HG03460 (cell line): Measurements from ENCODE around the gene OR5A1.
A peak's percentile ranks its signal among the peaks of the same experiment; 100 is the strongest.
"Not testable (repeated sequence)": the region's sequence is repeated elsewhere in the genome, so short reads cannot be mapped to it uniquely, and the experiment has no call there.

Experiments
- ATAC-seq: cut with Tn5 transposase; IDR thresholded peaks from one replicate; pipeline ENCODE4 v1.9.1; 2021; ENCODE audit not compliant: unreplicated experiment

Gene OR5A1

DNA sequence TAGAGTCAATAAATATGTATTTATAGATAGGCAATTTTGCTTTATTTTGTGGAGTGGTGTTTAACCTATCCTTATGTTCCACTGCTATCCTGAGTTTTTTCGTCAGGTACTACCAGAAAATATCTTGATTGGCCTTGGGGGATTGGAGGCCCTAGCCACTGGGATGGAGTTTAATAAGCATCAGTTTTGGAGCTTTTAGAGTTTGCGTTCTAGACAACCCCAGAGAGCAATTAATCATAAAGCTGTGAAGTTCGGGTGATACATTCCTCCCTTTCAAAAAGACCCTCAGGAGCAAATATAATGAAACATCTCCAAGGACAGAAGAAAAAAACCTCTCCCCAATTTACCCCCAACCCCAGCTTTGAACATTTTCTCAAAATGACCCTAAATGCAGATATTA, at the start of gene OR5A1:
Gene OR5A1 (plus strand): TSS at position 301 of the 400 bp plus-strand sequence. CDS start 6,700 bp downstream, outside the sequence.
- ATAC-seq = no peak

DNA sequence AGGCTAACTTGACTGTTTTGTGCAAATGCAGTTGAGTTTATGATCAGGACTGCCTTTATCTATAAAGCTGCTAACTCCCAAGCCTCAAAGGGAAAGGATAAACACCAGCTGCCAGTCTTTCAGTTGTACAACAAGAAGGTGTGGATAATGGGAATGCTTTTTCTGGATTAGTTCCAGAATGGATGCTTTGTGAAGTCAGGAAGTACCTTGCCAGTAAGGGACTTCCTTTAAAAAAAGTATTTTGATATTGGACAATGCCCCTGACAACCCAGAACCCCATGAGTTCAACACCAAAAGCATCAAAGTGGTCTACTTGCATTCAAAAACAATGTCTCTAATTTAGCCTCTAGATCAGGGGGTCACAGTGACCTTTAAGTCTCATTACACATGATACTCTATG, 42.1 kb upstream of the OR5A1 start:
- no peak for ATAC-seq

DNA sequence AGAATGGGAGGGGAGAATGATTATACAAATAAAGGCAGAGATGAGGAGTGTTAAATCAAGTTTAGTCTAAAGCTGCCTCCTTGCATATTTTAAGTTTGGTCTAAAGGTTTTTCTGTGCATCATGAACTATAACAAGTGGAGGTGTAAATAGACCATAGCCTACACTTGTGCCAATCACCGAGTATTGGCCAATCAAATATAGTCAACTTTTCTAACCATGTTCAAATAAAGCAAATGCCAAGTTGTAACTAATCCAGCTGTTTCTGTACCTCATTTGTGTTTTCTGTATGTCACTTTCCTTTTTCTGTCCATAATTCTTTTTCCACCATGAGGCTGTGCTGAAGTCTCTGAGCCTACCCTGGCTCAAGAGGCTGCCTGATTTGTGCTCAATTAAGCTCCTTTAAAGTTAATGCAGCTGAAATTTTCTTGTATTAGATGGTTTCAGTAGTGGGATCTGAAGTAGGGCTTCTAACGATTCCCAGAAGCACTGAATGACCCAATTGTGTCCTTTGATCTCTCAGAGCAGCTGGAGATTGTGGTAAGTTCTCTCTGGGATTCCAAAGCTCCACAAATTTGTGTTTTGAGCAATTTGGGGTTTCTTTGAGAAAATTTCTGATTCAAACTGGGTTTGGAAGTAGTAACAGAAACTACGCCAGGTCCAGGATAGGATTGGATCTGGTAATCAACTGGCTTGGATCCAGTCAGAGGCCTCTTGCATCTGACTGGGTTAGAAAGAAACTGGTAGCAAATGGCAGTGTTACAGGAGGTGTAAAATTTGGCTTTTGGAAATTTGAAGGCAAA, 35.6 kb upstream of the OR5A1 start:
- ATAC-seq = no peak

DNA sequence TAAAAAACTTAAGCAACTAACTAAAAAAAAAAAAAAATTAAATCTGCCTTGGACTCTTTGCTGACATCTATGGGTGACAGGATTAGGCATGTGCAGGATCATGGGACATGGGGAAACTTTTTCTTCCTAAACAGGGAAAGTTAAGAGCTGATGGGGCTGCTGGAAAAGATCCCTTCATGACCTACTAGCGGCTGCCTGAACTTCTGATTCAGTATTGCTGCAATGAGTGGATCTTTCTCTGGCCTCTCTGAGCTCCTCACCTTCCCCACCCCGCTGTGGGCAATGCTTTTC, 35.1 kb upstream of the OR5A1 start:
- no peak for ATAC-seq

DNA sequence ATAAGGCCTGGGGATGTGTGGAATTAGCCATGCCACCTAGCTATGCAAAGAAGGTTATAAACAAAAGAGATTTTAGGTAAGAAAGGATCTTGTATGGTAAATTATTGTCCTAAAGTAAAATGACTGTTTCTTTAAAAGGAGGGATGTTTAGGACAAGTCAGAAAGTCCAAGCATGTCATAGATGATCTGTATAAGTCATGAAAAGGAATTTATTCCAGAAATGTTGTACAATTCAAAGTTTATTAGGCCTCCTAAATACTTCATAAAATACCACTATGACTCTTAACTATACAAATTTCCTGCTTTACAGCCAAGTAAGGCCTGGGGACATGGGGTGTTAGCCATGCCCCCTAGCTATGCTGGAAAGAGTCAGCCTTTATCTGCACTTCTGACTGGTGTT, 32.7 kb upstream of the OR5A1 start:
- ATAC-seq = no peak

DNA sequence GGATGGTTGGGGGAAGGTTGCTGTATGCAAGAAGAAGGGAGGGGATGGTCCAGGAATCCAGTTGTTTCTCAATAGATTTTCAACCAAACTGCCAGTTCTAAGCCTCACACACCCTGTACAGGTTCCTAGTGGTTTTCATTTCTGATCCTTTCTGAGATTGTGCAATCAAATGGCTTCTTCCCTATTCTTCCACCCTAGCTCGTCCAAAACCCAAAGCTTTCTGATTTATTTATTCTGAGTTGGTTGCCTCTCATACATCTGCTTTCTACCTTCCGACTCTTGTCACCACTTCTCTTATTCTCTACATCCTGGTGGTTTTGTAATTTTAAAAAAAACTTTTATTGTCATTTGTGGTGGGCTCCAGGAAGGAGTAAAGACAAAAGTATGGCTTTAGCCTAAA, 22.6 kb upstream of the OR5A1 start:
- no peak for ATAC-seq

DNA sequence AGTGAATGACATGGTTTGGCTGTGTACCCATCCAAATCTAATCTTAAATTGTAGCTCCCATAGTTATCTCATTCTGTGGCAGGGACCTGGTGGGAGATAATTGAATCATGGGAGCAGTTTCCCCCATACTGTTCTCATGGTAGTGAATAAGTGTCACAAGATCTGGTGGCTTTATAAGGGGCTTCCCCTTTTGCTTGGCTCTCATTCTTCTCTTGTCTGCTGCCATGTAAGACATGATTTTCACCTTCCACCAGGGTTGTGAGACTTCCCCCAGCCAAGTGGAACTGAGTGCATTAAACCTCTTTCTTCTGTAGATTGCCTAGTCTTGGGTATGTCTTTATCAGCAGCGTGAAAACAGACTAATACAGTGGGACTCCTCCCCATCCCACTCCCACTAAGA, 21.2 kb upstream of the OR5A1 start:
- ATAC-seq = no peak

DNA sequence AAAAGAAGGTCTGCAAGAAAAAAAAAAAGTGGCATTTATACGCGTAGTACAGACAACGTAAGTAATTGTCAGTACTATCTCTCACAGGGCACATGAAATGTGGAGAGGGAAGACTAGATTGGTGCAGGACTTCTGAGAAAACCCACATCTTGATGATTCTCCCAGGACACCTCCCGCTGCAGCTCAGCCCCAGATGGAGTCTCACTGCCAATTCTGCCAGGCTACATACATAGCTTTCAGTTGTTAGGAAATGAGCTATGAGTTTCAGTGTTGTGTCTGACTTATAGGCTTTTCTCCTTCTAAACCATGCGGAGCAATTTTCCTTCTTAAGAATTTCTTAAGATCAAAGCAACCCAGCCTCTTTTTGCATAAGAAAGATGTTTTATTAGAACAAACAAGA, 19.7 kb upstream of the OR5A1 start:
- no peak for ATAC-seq

DNA sequence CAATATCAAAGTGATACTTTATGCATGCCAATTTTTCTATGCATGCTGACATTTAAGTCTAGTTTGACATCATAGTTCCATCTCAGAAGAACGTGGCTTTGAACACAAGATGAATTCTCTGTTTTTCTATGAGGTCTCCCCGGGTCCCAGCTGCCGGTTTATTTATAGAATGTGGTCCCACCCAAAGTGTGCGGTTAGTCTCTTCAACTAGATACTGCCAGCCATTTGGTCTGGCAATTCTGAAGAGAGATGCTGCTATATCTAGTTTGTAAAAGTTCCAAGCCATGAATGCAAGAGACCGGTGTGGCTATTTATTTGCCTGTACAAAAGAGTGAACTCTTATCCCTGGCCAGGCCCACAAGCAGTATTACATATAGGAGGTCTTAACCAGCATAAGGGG, 19.2 kb upstream of the OR5A1 start:
- ATAC-seq = no peak

DNA sequence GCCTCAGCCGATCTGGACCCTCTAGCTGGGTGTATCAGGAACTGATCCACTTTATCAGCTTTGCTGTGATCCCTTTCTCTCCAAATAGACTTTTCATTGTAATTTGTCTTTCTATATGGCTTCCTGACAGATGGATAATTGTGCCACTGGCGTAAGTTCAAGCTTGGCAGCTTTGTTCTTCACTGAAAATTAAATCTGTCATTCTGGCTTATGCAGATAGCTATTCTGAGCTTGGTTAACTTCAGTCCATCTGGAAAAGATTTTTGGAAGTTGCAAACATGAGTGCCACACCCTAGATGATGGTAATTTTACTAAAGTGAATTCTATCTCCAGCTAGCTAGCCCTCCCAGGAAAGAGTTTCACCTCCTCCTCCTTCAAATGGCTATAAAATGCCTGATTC, 18.1 kb upstream of the OR5A1 start:
- no peak for ATAC-seq

DNA sequence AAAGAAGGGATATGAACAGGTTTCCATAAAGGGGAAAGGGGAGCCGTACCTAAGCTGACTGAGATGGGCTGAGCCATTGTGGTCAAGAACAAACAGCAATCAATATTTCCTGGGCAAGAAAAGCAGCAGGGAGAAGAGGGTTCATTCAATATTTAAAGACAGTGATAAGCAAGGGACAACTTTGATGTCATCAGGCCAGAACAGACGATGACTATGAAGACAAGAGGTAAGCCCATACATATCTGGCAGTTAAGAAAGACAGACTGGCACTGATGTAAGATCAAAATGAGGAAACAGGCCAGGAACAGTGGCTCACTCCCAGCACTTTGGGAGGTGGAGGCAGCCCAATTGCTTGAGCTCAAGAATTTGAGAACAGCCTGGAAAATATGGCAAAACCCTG, 12.4 kb upstream of the OR5A1 start:
- ATAC-seq = no peak

DNA sequence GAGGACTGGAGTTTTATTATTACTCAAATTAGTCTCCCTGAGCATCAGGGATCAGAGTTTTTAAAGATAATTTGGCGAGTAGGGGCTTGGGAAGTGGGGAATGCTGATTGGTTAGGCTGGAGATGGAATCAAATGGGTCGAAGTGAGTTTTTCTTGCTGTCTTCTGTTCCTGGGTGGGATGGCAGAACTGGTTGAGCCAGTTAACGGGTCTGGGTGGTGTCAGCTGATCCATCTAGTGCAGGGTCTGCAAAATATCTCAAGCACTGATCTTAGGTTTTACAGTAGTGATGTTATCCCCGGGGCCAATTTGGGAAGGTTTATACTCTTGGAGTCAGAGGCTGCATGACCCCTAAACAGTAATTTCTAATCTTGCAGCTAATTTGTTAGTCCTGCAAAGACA, 11.1 kb upstream of the OR5A1 start:
- ATAC-seq = no peak

DNA sequence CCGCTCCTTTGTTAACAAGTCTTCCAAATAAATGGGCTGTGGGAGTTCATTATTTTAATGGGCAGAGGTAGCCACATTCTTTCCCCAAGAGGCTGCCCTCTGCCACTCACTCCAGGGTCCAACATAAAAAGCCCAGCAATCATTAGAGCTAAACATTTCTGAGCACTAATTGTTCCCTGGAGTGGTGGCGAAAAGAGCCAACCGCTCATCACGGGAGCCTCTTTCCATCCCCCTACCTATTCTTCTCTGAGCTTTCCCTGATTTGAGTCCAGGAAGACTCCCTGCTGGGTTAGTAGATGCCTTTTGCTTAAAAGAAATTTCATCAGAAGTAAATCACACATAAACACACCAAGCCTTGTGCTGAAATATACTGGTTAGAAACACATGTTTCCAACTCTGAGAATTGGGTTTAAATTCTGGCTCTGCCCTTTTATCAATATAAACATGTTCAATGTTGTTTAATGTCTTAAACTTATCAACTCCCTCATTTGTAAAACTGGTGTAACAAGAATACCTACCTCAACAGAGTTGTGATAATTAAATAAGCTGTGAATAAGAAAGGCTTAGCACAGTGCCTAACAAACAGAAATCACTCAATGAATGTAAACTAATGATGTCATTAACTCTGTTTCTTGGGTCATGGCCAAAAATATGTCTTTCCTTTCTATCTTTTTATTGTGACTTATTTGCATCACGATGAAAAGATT, 9.8 kb upstream of the OR5A1 start, which contains the start of gene OR5A2:
Gene OR5A2 (minus strand): TSS at position 53 of the 707 bp plus-strand sequence. CDS start 3,460 bp downstream, outside the sequence.
- ATAC-seq = no peak

DNA sequence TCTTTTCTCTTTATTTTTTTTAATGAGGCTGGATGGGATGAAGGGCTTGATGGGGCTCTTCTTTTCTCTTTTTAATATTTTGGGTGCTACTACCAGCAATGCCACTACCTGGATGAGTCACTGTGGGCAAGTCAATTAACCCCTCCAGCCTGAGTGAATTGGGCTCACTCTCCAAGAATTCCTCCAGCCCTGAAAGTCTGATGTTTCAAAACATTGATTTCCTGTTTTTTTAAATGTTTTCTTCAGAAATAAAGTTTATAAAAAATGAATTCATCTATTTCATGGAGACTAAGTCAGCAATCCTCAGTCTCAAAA, 9.2 kb upstream of the OR5A1 start:
- ATAC-seq = no peak

DNA sequence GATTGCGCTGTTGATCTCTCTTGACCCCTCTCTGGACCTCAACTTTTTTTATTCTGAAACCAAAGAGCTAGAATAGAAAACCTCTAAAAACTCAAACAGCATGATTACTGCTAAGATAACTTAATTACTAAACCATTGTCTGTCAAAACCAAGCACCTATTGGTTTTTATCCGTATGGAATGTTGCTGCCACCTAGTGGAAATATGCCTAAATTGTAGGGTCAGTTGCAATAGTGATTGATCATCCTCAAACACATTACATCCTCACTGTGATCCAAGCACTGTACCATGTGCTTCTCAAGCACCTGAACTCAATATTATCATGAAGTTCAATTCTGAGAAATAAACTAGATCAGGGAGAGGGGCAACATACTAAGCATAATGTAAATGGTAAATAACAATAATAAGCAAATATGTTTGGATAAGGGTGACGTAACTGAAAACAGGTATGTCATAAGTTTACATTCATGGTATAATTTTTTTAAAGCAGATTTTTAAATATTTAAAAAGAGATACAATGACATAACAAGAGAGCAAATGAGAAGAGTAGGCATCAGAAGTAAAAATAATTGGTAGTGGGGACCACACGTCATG, 6.2 kb upstream of the OR5A1 start:
- ATAC-seq = peak; percentile 77

DNA sequence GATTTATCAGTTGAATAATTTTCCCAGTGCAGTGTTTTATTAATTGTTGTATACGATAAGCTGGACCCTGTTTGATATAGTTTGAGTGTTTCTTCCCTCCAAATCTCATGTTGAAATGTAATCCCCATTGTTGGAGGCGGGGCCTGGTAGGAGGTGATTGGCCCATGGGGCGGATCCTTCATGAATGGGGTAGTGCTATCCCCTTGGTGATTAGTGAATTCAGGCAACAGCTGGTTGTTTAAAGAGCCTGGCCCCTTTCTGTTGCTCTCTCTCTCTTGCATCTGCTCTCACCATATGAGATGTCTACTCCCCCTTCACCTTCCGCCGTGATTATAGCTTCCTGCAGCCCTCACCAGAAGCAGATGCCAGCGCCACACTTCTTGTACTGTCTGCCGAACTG, 1.5 kb downstream of the OR5A1 start:
- no peak for ATAC-seq

DNA sequence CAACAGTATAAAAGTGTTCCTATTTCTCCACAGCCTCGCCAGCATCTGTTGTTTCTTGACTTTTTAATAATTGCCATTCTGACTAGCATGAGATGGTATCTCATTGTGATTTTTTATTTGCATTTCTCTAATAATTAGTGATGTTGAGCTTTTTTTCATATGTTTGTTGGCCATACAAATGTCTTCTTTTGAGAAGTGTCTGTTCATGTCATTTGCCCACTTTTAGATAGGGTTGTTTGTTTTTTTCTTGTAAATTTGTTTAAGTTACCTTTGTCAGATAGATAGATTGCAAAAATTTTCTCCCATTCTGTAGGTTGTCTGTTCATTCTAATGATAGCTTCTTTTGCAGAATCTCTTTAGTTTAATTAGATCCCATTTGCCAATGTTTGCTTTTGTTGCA, 9.4 kb downstream of the OR5A1 start:
- ATAC-seq = not testable (repeated sequence)

DNA sequence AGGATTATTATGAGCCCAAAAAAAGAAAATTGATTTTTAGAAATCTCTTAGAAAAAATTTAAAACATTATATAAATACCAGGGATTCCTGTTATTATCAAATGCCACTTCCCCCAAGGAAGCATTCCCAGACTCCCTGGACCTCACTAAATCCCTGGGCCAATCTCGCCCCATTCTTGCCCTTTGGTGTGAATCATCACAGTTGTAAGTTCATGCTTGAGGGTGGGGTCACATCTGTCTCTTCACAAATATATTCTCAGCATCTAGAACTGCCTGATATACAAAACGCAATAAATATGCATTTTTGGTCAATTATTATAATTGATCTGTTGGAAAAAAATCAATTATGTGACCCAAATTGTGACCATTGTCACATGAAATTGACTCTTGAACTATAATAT, 12.2 kb downstream of the OR5A1 start:
- no peak for ATAC-seq

DNA sequence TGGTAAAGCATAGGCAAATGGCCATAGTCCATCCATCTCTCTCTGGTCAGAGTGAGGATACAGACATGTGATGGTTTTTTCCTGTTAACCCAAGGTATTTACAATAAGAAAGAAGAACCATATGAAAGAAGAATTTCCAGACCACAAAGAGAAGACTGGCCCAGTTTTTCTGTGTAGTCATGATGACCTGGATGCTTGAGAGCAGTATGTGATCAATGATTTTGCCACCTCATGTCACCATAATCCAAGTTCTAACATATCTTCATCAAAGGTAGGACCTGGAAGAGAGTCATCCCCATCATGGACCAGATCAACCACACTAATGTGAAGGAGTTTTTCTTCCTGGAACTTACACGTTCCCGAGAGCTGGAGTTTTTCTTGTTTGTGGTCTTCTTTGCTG, 20.4 kb downstream of the OR5A1 start, which contains the start of gene OR4D6:
Gene OR4D6 (plus strand): TSS at position 301 of the 400 bp plus-strand sequence. CDS start 0 bp downstream, at position 301.
- ATAC-seq = no peak

DNA sequence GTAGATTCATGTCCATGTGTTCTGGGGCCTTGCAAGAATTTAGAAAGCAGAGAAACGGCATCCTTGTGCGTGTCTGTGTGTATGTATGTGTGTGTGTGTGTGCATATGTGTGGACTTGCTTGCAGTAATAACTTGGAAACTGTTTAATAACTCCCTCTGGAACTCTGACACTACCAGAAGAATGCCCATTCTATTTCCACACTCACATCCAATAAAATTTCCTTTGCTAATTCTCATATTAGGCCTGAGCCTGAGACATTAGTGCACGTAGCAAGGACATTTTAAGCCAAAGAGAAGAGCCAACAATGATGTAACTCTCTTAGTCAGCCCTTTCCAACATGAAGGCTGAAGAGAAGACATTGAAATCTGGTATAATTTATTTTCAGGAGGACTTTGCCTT, 23.6 kb downstream of the OR5A1 start:
- no peak for ATAC-seq

DNA sequence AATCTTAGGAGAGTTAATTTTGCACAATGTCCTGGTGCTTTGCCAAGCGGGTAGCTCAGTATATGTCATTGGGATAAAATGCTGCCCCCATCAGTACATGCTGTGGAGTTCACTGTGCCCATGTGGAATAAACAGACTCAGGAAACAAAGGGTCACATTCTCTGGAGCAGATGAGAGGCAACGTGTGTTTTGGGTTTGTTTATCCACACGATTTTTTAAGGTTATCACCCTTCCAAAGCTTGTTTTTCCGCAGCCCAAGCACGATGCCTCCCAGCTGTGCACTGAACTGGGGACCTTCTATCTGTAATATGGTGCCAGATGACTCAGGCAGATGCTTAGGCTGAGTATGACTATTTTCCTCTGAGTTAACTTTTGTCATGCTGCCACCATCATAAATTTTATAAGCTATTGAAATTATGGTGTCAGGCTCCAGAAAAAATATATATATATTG, 26.9 kb downstream of the OR5A1 start:
- ATAC-seq = no peak

DNA sequence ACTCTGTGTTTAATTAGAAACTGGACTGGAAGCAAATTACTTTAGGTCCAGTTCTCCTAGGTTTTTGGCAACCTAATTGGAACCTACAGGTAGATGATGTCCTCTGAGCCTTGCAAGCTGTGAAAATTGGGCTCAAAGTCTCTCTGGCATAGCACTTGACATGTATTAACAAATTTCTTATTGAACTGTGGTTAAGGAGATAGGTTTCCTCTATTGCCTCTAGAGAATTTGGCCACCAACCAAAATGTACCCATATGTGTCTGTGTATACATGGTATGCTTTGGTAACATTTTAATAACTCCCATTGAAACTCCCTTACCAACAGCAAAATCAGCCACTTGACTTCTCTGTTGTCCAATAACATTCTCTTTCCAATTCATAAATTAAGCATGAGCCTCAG, 36.7 kb downstream of the OR5A1 start, which contains the start of gene OR4D10:
Gene OR4D10 (plus strand): TSS at position 301 of the 400 bp plus-strand sequence. CDS start 4,115 bp downstream, outside the sequence.
- ATAC-seq = no peak
